ENCODE results near the gene PNPLA7.
A peak's percentile ranks its signal among the peaks of the same experiment; 100 is the strongest.
"Not testable (repeated sequence)": the region's sequence is repeated elsewhere in the genome, so short reads cannot be mapped to it uniquely, and the experiment has no call there.

Gene PNPLA7

GRCh38 chr9:137416563-137417151 is 133.5 kb downstream of the PNPLA7 start:
- DNase-seq (ENCODE audit: low read depth) = no peak

DNA sequence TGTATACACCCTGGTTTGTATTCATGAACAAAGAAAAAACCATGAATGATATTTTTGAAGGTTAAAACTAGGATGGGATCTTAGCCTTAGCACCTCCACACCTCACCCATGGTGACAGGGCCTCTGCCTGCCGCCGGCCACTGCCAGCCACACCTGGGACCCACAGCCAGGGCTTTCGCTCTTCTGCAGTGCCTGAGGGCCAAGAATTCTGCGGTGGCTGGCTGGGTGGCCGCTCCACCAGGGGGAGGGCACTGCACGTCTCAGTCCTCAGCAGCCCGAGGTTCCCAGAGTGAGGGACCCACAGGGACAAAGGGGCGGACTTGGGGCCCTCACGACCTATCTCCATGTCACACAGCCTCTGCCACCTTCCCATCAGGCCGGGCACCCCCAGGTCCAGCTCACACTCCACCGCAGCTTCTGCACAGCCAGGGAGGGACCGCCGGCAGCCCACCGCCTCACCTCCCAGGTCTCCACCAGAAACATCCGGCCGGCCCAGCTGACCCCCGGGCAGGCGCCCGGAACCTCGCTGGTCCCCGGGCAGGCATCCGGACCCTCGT is 134.1 kb downstream of the PNPLA7 start:
- no peak for DNase-seq (ENCODE audit: low read depth)

DNA sequence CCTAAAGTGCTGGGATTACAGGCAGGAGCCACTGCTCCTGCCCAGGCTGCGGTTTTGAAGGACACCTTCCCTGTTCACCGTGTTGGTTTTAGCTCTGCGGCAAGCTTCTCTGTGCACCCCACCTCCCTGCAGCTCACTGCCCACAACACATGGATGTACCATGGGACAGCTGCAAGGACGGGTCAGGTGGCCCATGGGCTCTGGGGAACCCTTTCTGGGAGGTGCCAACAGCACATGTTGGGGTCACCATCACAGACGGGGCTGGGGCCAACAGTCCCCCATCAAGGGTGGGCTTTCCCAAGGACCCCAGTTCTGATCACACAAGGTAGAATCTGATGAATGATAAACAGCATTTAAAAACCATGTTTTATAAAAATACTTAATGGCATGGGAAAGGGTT is 134.8 kb downstream of the PNPLA7 start:
- no peak for DNase-seq (ENCODE audit: low read depth)

DNA sequence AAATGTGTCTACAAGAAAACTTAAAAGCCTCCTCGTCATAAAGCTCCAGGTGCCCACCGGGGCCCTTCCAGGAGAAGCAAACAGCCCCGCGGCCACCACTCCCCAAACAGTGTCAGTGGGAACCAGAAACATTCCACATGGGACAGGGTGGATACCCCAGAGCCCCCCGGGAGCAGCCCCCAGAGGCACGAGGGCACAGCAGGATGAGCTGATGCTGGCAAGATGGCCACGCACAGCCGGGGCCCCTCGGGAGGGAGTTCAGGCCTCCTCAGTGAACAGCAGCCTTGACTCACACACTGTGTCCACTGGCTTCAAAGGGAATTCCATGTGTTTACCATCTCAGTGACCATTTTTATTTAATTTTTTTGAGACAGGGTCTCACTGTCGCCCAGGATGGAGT is 137.8 kb downstream of the PNPLA7 start:
- no peak for DNase-seq (ENCODE audit: low read depth)

- peak; percentile 67 for DNase-seq (ENCODE audit: low read depth)
Observed at GRCh38 chr9:137411645-137412380, 138.4 kb downstream of the PNPLA7 start.

DNA sequence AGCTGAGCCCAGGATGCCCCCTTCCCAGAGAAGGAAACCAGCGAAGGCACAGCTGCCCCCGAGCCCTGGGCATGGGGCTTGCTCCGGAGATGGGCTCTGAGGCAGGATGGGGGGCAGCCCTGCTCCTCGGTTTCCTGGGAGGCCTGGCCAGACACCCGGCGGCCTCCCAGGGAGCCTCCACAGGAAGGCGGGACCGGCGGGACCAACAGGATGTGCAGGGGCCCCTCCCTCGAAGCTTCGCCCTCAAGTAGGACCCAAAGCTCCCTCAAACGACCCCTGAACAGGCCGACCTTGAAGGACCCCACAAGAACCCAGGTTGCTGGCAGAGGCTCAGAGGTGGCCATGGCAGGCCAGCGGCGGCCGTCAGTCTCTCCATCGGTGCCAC is 138.9 kb downstream of the PNPLA7 start:
- no peak for DNase-seq (ENCODE audit: low read depth)

- DNase-seq (ENCODE audit: low read depth) = no peak
Observed at GRCh38 chr9:137410891-137411249, 139.3 kb downstream of the PNPLA7 start.

DNA sequence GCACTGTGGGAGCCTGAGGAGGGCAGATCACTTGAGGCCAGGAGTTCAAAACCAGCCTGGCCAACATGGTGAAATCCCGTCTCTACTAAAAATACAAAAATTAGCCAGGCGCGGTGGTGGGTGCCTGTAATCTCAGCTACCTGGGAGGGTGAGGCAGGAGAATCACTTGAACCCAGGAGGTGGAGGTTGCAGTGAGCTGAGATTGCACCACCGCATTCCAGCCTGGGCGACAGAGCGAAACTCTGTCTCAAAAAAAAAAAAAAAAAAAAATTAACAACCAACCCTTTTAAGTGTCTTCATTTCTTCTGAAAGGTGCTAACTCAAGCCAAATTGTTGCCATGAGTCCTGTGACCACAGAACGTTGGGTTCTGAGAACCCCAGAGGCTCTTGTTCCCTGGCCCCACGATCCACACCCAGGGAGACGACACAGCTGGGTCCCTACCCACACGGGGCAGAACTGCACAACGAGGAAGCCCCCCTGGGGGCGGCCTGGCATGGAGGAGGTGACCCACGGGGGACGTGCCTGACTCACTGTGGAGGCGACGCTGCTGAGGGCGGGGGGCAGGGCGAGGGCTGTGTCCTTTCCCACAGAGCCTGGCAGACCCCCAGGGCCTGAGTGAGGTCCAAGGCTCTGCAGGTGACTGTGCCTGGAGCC is 139.8 kb downstream of the PNPLA7 start:
- DNase-seq (ENCODE audit: low read depth) = not testable (repeated sequence)
